ENCODE measurements around the gene SORBS2.

The SORBS2 gene

GRCh38 chr4:185773419-185773818, 38.6 kb downstream of the SORBS2 start:
- Histone ChIP-seq H3K79me2 (ENCODE audit: low read length) (no peaks in the 10 kb centered on the region), H3K36me3 (replicated peaks; ENCODE audit: low read depth, low read length) (no peaks in the 10 kb centered on the region), H3K4me1 (ENCODE audit: low read length) (no peaks in the 10 kb centered on the region), H3K27ac (ENCODE audit: low read length) (no peak overlapping the region), H3K4me2 (ENCODE audit: low read length) (no peak overlapping the region), H4K20me1 (ENCODE audit: insufficient read depth, low read length) (no peaks in the 10 kb centered on the region), H3K27me3 (ENCODE audit: low read depth, low read length) (no peaks in the 10 kb centered on the region), H2AFZ (ENCODE audit: low read depth, low read length) (no peak overlapping the region), H3K9me3 (ENCODE audit: insufficient read depth, low read length) (no peaks in the 10 kb centered on the region), H3K4me3 (ENCODE audit: low read length) (no peak overlapping the region), H3K9ac (ENCODE audit: low read length) (no peak overlapping the region)
- no peak for TF ChIP-seq EZH2phosphoT487 (IDR thresholded peaks at IDR 0.05; ENCODE audit: low read depth)
- TF ChIP-seq, protein P1, sequence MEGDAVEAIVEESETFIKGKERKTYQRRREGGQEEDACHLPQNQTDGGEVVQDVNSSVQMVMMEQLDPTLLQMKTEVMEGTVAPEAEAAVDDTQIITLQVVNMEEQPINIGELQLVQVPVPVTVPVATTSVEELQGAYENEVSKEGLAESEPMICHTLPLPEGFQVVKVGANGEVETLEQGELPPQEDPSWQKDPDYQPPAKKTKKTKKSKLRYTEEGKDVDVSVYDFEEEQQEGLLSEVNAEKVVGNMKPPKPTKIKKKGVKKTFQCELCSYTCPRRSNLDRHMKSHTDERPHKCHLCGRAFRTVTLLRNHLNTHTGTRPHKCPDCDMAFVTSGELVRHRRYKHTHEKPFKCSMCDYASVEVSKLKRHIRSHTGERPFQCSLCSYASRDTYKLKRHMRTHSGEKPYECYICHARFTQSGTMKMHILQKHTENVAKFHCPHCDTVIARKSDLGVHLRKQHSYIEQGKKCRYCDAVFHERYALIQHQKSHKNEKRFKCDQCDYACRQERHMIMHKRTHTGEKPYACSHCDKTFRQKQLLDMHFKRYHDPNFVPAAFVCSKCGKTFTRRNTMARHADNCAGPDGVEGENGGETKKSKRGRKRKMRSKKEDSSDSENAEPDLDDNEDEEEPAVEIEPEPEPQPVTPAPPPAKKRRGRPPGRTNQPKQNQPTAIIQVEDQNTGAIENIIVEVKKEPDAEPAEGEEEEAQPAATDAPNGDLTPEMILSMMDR (IDR thresholded peaks at IDR 0.05; ENCODE audit: low read depth, low read length): no peak

DNA sequence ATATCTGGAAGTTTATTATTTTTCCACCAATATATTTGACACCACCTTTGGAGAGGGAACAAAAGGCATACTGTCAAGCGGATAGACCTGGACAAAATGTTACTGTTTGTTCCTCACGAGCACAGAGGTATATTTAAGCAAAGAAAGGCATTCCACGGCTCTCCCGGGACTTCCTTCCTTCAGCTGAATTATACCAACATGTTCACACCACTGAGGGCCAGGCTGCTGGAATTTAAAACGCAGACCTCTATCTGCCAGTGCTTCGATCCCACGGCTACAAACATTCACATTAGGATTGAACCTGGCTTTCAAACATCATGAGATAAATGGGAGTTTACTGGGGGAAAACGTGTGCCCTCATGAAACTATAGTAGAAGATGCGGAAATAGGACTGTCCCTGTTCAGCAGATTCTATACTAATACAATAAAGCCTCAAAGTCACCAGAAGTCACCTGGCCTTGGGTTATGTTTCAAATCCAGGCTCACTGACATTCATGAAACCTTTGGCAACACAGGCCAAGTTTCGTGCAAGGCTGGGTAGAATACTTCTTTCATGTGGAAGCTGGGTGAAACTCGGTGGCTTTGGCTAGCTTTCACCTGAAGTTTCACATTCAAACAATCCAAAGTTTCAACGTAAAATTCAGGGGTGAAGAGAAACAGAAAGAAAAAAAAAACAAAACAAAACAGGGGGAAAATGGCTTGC, 39.5 kb downstream of the SORBS2 start:
- Histone ChIP-seq H3K9me3 (ENCODE audit: insufficient read depth, low read length) (no peaks in the 10 kb centered on the region), H4K20me1 (ENCODE audit: insufficient read depth, low read length) (no peaks in the 10 kb centered on the region), H3K4me3 (ENCODE audit: low read length) (no peak overlapping the region), H3K27ac (ENCODE audit: low read length) (no peak overlapping the region), H3K36me3 (replicated peaks; ENCODE audit: low read depth, low read length) (no peaks in the 10 kb centered on the region), H2AFZ (ENCODE audit: low read depth, low read length) (no peak overlapping the region), H3K27me3 (ENCODE audit: low read depth, low read length) (no peaks in the 10 kb centered on the region), H3K79me2 (ENCODE audit: low read length) (no peaks in the 10 kb centered on the region), H3K4me1 (ENCODE audit: low read length) (no peaks in the 10 kb centered on the region), H3K9ac (ENCODE audit: low read length) (no peak overlapping the region), H3K4me2 (ENCODE audit: low read length) (no peak overlapping the region)
- TF ChIP-seq, protein P1 (IDR thresholded peaks at IDR 0.05; ENCODE audit: low read depth, low read length): no peak
- TF ChIP-seq EZH2phosphoT487 (IDR thresholded peaks at IDR 0.05; ENCODE audit: low read depth): no peak

- Histone ChIP-seq H3K79me2 (ENCODE audit: low read length) (no peaks in the 10 kb centered on the region), H3K36me3 (replicated peaks; ENCODE audit: low read depth, low read length) (no peaks in the 10 kb centered on the region), H3K4me3 (ENCODE audit: low read length) (no peak overlapping the region), H3K4me1 (ENCODE audit: low read length) (no peaks in the 10 kb centered on the region), H2AFZ (ENCODE audit: low read depth, low read length) (no peak overlapping the region), H4K20me1 (ENCODE audit: insufficient read depth, low read length) (no peaks in the 10 kb centered on the region), H3K9ac (ENCODE audit: low read length) (no peak overlapping the region), H3K4me2 (ENCODE audit: low read length) (no peak overlapping the region), H3K9me3 (ENCODE audit: insufficient read depth, low read length) (no peaks in the 10 kb centered on the region), H3K27me3 (ENCODE audit: low read depth, low read length) (no peaks in the 10 kb centered on the region), H3K27ac (ENCODE audit: low read length) (no peak overlapping the region)
- no peak for TF ChIP-seq EZH2phosphoT487 (IDR thresholded peaks at IDR 0.05; ENCODE audit: low read depth)
- TF ChIP-seq, protein P1 (IDR thresholded peaks at IDR 0.05; ENCODE audit: low read depth, low read length): no peak
Observed at GRCh38 chr4:185771711-185772390, 40.1 kb downstream of the SORBS2 start.

- Histone ChIP-seq H3K36me3 (replicated peaks; ENCODE audit: low read depth, low read length) (no peaks in the 10 kb centered on the region), H3K9me3 (ENCODE audit: insufficient read depth, low read length) (no peaks in the 10 kb centered on the region), H3K9ac (ENCODE audit: low read length) (no peak overlapping the region), H4K20me1 (ENCODE audit: insufficient read depth, low read length) (no peaks in the 10 kb centered on the region), H3K79me2 (ENCODE audit: low read length) (no peaks in the 10 kb centered on the region), H3K4me2 (ENCODE audit: low read length) (no peak overlapping the region), H3K4me1 (ENCODE audit: low read length) (no peaks in the 10 kb centered on the region), H3K27me3 (ENCODE audit: low read depth, low read length) (no peaks in the 10 kb centered on the region), H2AFZ (ENCODE audit: low read depth, low read length) (no peak overlapping the region), H3K27ac (ENCODE audit: low read length) (no peak overlapping the region), H3K4me3 (ENCODE audit: low read length) (no peak overlapping the region)
- TF ChIP-seq, protein P1 (IDR thresholded peaks at IDR 0.05; ENCODE audit: low read depth, low read length): no peak
- no peak for TF ChIP-seq EZH2phosphoT487 (IDR thresholded peaks at IDR 0.05; ENCODE audit: low read depth)
Observed at GRCh38 chr4:185767528-185767927, 44.5 kb downstream of the SORBS2 start.
